Lower leg skin (tissue), 3 donors: ENCODE measurements around the gene TMEM89.

Source experiments
- POLR2A ChIP-seq, 2 donors: fragments of 450-650 bp; IDR thresholded peaks; one replicate each; pipeline ENCODE4 v1.6.1; 2016 to 2017; ENCODE audit warnings: antibody characterized with exemption in 2 of 2, mild to moderate bottlenecking in 1 of 2, moderate library complexity in 1 of 2
- TF ChIP-seq, protein P1 (sequence below), 3 donors: fragments of 450-650 bp; IDR thresholded peaks; one replicate each; pipeline ENCODE4 v1.5.1; 2016; ENCODE audit warnings: antibody characterized with exemption in 3 of 3, mild to moderate bottlenecking in 3 of 3, moderate library complexity in 2 of 3

DNA sequence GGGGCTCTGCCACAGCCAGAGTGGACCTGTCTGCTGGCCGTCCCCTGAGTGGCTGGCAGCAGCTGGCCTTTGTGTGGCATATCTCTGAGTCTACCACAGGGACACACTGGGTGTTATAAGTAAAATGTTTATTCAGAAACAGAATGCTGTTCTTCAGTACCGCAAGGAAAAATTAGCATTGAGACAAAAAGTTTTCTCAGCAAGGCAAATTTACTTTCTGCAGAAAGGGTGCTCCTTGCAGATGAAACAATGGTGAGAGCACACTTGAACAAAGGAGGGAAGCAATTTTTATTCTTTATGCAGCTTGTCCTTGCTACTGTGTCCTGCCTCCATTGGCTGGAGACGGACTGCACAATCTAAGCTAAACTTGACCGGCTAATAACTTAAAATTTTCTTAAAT, 4.0 kb downstream of the TMEM89 start:
- no peak for TF ChIP-seq POLR2A (IDR thresholded peaks at IDR 0.05)
- TF ChIP-seq, protein P1, sequence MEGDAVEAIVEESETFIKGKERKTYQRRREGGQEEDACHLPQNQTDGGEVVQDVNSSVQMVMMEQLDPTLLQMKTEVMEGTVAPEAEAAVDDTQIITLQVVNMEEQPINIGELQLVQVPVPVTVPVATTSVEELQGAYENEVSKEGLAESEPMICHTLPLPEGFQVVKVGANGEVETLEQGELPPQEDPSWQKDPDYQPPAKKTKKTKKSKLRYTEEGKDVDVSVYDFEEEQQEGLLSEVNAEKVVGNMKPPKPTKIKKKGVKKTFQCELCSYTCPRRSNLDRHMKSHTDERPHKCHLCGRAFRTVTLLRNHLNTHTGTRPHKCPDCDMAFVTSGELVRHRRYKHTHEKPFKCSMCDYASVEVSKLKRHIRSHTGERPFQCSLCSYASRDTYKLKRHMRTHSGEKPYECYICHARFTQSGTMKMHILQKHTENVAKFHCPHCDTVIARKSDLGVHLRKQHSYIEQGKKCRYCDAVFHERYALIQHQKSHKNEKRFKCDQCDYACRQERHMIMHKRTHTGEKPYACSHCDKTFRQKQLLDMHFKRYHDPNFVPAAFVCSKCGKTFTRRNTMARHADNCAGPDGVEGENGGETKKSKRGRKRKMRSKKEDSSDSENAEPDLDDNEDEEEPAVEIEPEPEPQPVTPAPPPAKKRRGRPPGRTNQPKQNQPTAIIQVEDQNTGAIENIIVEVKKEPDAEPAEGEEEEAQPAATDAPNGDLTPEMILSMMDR (IDR thresholded peaks at IDR 0.05), result no peak
